Osteocyte (in vitro differentiated cells): ENCODE measurements around the gene COIL. TPM values are rescaled to one million over a fixed set of nuclear protein-coding genes. Genes with fewer than 3 reads are reported as not detected.

Source experiments
- DNase-seq: peaks from one replicate; pipeline ENCODE4 v3.0.0; 2021; ENCODE audit warnings: mixed read lengths; ENCODE audit not compliant: unreplicated experiment; ENCODE audit errors: extremely low spot score
- H3K27ac Mint-ChIP-seq: one replicate; pipeline ENCODE4 v1.8.0; 2021; ENCODE audit warnings: mild to moderate bottlenecking, mixed read lengths; ENCODE audit not compliant: unreplicated experiment
- H3K27me3 Mint-ChIP-seq: one replicate; pipeline ENCODE4 v1.8.0; 2021; ENCODE audit warnings: mixed read lengths; ENCODE audit not compliant: unreplicated experiment
- H3K36me3 Mint-ChIP-seq: one replicate; pipeline ENCODE4 v1.8.0; 2021; ENCODE audit warnings: mixed read lengths; ENCODE audit not compliant: unreplicated experiment
- H3K4me1 Mint-ChIP-seq: one replicate; pipeline ENCODE4 v1.8.0; 2021; ENCODE audit warnings: mixed read lengths; ENCODE audit not compliant: unreplicated experiment
- H3K4me3 Mint-ChIP-seq: one replicate; pipeline ENCODE4 v1.8.0; 2021; ENCODE audit warnings: mild to moderate bottlenecking, moderate library complexity, mixed read lengths; ENCODE audit not compliant: unreplicated experiment
- H3K9me3 Mint-ChIP-seq: one replicate; pipeline ENCODE4 v1.8.0; 2021; ENCODE audit warnings: mixed read lengths; ENCODE audit not compliant: unreplicated experiment
- long read RNA-seq: library from polyadenylated mRNA; unstranded; transcript quantifications from one replicate; pipeline ENCODE4 v2.0.0, GENCODE V29; 2021
- total RNA-seq: library from RNA; stranded (reverse); gene quantifications from 2 replicates; pipeline ENCODE4 v1.2.1, GENCODE V29; 2021
- TF ChIP-seq, protein P1 (sequence below): fragments of 200-600 bp; sonication (generic); IDR thresholded peaks from 2 replicates; pipeline ENCODE4 v1.5.0; 2021; ENCODE audit warnings: antibody characterized with exemption, mild to moderate bottlenecking, moderate library complexity

COIL gene, protein sequence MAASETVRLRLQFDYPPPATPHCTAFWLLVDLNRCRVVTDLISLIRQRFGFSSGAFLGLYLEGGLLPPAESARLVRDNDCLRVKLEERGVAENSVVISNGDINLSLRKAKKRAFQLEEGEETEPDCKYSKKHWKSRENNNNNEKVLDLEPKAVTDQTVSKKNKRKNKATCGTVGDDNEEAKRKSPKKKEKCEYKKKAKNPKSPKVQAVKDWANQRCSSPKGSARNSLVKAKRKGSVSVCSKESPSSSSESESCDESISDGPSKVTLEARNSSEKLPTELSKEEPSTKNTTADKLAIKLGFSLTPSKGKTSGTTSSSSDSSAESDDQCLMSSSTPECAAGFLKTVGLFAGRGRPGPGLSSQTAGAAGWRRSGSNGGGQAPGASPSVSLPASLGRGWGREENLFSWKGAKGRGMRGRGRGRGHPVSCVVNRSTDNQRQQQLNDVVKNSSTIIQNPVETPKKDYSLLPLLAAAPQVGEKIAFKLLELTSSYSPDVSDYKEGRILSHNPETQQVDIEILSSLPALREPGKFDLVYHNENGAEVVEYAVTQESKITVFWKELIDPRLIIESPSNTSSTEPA
- 14.9 and 15.2 TPM in 2 replicates for total RNA-seq
- long read RNA-seq, transcript COIL-201 (7 exons, 2,650 nt): major isoform, 47 of 56 reads
- long read RNA-seq, partial matches to known transcripts: 6 of 56 reads
- long read RNA-seq, other reads (novel, unspliced or antisense): 3 of 56 reads

DNA sequence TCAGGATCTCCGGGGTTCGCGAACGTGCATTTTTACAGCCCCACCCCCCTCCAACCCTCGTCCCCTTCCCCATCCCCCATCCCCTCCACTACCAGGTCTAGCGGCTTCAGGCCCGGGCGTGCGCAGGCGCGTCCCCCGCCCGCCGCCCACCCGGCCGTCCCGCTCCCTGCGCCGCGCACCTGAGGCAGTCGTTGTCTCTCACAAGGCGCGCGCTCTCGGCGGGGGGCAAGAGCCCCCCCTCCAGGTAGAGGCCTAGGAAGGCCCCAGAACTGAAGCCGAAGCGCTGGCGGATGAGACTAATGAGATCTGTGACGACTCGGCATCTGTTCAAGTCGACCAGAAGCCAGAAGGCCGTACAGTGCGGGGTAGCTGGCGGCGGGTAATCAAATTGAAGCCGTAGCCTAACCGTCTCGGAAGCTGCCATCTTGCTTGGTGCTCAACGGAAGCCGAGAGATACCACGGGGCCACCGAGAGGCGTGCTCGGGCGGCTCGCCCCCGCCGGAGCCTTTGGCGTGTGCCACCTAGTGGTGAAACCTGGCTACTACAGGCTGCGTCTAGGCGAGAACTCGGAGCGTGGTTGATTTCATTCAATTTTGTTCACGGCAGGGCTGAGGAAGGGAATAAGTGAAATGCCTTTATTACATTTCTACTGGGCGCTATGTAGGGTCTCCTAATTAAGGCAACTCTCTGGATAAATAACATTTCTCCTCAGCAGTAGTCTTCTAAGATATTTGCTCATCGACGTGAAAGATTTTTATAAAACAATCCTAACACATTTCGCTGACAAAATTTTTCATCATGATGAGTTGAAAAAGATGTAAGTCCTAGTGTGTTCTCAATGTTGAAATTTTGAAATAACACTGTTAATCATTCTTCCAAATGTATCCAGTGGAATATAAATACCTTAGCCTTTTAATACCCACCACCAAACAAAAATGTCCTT lies at the start of gene COIL:
TSS of gene COIL (minus strand) at position 455 of the 943 bp plus-strand sequence. CDS start at position 424, 31 bp downstream.
- TF ChIP-seq, protein P1, sequence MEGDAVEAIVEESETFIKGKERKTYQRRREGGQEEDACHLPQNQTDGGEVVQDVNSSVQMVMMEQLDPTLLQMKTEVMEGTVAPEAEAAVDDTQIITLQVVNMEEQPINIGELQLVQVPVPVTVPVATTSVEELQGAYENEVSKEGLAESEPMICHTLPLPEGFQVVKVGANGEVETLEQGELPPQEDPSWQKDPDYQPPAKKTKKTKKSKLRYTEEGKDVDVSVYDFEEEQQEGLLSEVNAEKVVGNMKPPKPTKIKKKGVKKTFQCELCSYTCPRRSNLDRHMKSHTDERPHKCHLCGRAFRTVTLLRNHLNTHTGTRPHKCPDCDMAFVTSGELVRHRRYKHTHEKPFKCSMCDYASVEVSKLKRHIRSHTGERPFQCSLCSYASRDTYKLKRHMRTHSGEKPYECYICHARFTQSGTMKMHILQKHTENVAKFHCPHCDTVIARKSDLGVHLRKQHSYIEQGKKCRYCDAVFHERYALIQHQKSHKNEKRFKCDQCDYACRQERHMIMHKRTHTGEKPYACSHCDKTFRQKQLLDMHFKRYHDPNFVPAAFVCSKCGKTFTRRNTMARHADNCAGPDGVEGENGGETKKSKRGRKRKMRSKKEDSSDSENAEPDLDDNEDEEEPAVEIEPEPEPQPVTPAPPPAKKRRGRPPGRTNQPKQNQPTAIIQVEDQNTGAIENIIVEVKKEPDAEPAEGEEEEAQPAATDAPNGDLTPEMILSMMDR: peak; percentile 99
- H3K36me3 Mint-ChIP-seq: no peaks in the 10 kb centered on the region
- H3K4me3 Mint-ChIP-seq: peak within 1 kb of the TSS; percentile 78
- H3K27me3 Mint-ChIP-seq: no peaks in the 10 kb centered on the region
- peak within 1 kb of the TSS; percentile 86 for H3K27ac Mint-ChIP-seq
- H3K4me1 Mint-ChIP-seq: peaks cover 16% of the 10 kb centered on the region
- no peaks in the 10 kb centered on the region for H3K9me3 Mint-ChIP-seq
- peak; percentile 97 for DNase-seq

DNA sequence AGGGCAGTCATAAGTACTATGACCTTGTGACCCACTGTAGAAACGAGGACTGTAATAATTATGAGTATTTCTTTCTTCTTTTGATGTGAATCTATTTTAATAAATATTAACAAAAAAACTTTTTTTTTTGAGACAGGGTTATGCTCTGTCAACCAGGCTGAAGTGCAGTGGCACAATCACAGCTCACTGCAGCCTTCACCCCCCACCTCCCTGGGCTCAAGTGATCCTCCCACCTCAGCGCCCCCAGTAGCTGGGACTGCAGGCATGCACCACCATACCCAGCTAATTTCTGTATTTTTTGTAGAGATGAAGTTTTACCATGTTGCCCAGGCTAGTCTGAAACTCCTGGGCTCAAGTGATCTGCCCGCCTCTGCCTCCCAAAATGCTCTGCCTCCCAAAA lies 49.6 kb upstream of the COIL start:
- TF ChIP-seq, protein P1: no peak
- Mint-ChIP-seq H3K4me1 (no peaks in the 10 kb centered on the region), H3K9me3 (no peaks in the 10 kb centered on the region), H3K27ac (no peak overlapping the region), H3K36me3 (peaks cover 3% of the 10 kb centered on the region), H3K4me3 (no peak overlapping the region), H3K27me3 (peaks cover 17% of the 10 kb centered on the region)
- DNase-seq: no peak

DNA sequence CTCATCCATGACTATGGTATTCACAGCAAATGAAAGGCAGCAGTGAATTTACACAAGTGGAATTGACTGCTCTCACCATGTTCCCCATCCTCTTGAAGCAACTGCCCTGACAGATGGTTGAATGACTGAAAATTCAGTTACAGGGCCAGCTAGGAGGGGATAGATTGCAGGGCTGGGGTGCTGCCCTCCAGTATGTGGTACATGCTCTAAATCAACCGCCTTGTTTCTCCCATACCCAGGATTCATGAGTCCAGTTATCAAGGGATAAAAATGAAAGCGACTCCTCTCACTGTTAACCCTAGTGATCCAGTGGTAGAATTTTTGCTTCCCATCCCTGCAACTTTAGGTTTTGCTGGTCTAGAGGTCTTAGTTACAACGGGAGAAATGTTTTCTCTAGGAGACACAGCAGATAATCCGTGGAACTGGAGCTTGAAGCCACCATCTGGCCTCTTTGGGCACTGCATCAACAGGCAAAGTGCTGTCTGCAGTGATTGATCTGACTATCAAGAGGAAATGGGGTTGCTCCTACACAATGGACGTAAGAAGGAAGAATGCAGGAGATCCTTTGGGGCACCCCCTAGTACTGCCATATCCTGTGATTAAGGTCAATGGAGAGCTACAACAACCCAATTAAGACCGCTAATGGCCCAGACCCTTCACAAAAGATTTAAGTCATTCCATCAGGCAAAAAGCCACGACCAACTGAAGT lies 49.0 kb upstream of the COIL start:
- peaks cover 5% of the 10 kb centered on the region for H3K36me3 Mint-ChIP-seq
- no peak overlapping the region for H3K4me3 Mint-ChIP-seq
- H3K4me1 Mint-ChIP-seq: no peaks in the 10 kb centered on the region
- peaks cover 17% of the 10 kb centered on the region for H3K27me3 Mint-ChIP-seq
- no peaks in the 10 kb centered on the region for H3K9me3 Mint-ChIP-seq
- H3K27ac Mint-ChIP-seq: no peak overlapping the region
- TF ChIP-seq, protein P1: peak; percentile 61
- DNase-seq: no peak

DNA sequence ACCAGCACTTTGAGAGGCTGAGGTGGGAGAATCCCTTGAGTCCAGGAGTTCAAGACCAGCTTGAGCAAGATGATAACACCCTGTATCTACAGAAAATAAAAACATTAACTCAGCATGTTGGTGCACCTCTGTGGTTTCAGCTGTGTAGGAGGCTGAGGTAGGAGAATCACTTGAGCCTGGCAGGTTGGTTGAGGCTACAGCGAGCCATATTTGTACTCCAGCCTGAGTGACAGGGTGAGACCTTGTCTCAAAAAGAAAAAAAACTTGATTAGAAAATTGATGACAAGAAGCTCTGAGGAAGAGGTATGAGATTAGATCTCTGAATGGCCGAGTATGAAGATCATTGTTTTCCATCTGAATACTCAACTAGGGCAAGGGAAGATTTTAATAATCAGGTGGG lies 48.1 kb upstream of the COIL start:
- Mint-ChIP-seq H3K4me1 (no peaks in the 10 kb centered on the region), H3K9me3 (no peaks in the 10 kb centered on the region), H3K27ac (no peak overlapping the region), H3K36me3 (peaks cover 5% of the 10 kb centered on the region), H3K27me3 (peaks cover 17% of the 10 kb centered on the region), H3K4me3 (no peak overlapping the region)
- no peak for DNase-seq
- TF ChIP-seq, protein P1: no peak
